Chondrocyte (in vitro differentiated cells): ENCODE data around the gene CGB8. TPM values are rescaled to one million over a fixed set of nuclear protein-coding genes. Genes with fewer than 3 reads are reported as not detected.
"Not testable (repeated sequence)": the region's sequence is repeated elsewhere in the genome, so short reads cannot be mapped to it uniquely, and the experiment has no call there.

ENCODE experiments used
- DNase-seq: peaks from one replicate; pipeline ENCODE4 v3.0.0; 2021; ENCODE audit warnings: mixed read lengths, low spot score
- H3K27ac Mint-ChIP-seq: one replicate; pipeline ENCODE4 v1.8.0; 2021; ENCODE audit warnings: mild to moderate bottlenecking, moderate library complexity, mixed read lengths; ENCODE audit not compliant: unreplicated experiment
- H3K27me3 Mint-ChIP-seq: 2 replicates; pipeline ENCODE4 v1.8.0; 2021; ENCODE audit warnings: low read depth, mixed read lengths
- H3K36me3 Mint-ChIP-seq: 2 replicates; pipeline ENCODE4 v1.8.0; 2021; ENCODE audit warnings: low read depth, mixed read lengths
- H3K4me1 Mint-ChIP-seq: 2 replicates; pipeline ENCODE4 v1.8.0; 2021; ENCODE audit warnings: low read depth, mild to moderate bottlenecking, mixed read lengths
- H3K4me3 Mint-ChIP-seq: one replicate; pipeline ENCODE4 v1.8.0; 2021; ENCODE audit warnings: mild to moderate bottlenecking, moderate library complexity, mixed read lengths; ENCODE audit not compliant: unreplicated experiment
- H3K9me3 Mint-ChIP-seq: 2 replicates; pipeline ENCODE4 v1.8.0; 2021; ENCODE audit warnings: low read depth, mixed read lengths
- CTCF ChIP-seq: fragments of 200-600 bp; sonication (generic); IDR thresholded peaks from 2 replicates; pipeline ENCODE4 v1.5.0; 2021; ENCODE audit warnings: antibody characterized with exemption, mild to moderate bottlenecking, moderate library complexity
- total RNA-seq: library from RNA; stranded (reverse); gene quantifications from 3 replicates; pipeline ENCODE4 v1.2.1, GENCODE V29; 2021

Gene CGB8
- total RNA-seq, 1 donor from 2014 or later, result 2.4 TPM

GRCh38 chr19:49036815-49037214 lies 12.1 kb downstream of the CGB8 start, which contains the start of gene CGB1:
Gene CGB1 (minus strand): TSS chr19:49036895. CDS start chr19:49036711, 184 bp downstream.
- H3K9me3 Mint-ChIP-seq, H3K27me3 Mint-ChIP-seq, DNase-seq, H3K36me3 Mint-ChIP-seq, H3K27ac Mint-ChIP-seq, H3K4me3 Mint-ChIP-seq: not testable (repeated sequence)
- TF ChIP-seq CTCF, result peak; percentile 66
- peaks cover 13% of the 10 kb centered on the region for H3K4me1 Mint-ChIP-seq

- H3K27me3 Mint-ChIP-seq, H3K36me3 Mint-ChIP-seq, H3K27ac Mint-ChIP-seq, H3K4me1 Mint-ChIP-seq, H3K4me3 Mint-ChIP-seq, H3K9me3 Mint-ChIP-seq, DNase-seq: not testable (repeated sequence)
- peak; percentile 68 for TF ChIP-seq CTCF
Observed at GRCh38 chr19:49031642-49032301, 17.1 kb downstream of the CGB8 start, which contains the start of gene CGB2. Gene CGB2 (plus strand): TSS chr19:49031890. CDS start chr19:49032096, 206 bp downstream.

GRCh38 chr19:49030323-49030722 lies 18.6 kb downstream of the CGB8 start:
- not testable (repeated sequence) for H3K9me3 Mint-ChIP-seq, H3K27me3 Mint-ChIP-seq, H3K27ac Mint-ChIP-seq, H3K4me3 Mint-ChIP-seq, H3K36me3 Mint-ChIP-seq, DNase-seq
- peaks cover 11% of the 10 kb centered on the region for H3K4me1 Mint-ChIP-seq

- not testable (repeated sequence) for H3K4me3 Mint-ChIP-seq, DNase-seq, H3K36me3 Mint-ChIP-seq, H3K9me3 Mint-ChIP-seq, H3K27me3 Mint-ChIP-seq
- Mint-ChIP-seq H3K27ac (peak overlapping the region; percentile 57), H3K4me1 (peaks cover 14% of the 10 kb centered on the region)
Observed at GRCh38 chr19:49029749-49030148, 19.2 kb downstream of the CGB8 start.

GRCh38 chr19:49028686-49029085 lies 20.2 kb downstream of the CGB8 start:
- H3K36me3 Mint-ChIP-seq, H3K27ac Mint-ChIP-seq, H3K27me3 Mint-ChIP-seq, H3K9me3 Mint-ChIP-seq, DNase-seq, H3K4me3 Mint-ChIP-seq: not testable (repeated sequence)
- peaks cover 14% of the 10 kb centered on the region for H3K4me1 Mint-ChIP-seq

- not testable (repeated sequence) for H3K4me3 Mint-ChIP-seq, H3K27ac Mint-ChIP-seq, H3K36me3 Mint-ChIP-seq, H3K9me3 Mint-ChIP-seq, DNase-seq, H3K27me3 Mint-ChIP-seq
- H3K4me1 Mint-ChIP-seq, result peaks cover 19% of the 10 kb centered on the region
Observed at GRCh38 chr19:49025599-49025998, 23.3 kb downstream of the CGB8 start.

GRCh38 chr19:49025088-49025487 lies 23.8 kb downstream of the CGB8 start:
- H3K4me1 Mint-ChIP-seq, result peaks cover 19% of the 10 kb centered on the region
- H3K9me3 Mint-ChIP-seq, H3K27ac Mint-ChIP-seq, H3K36me3 Mint-ChIP-seq, DNase-seq, H3K27me3 Mint-ChIP-seq, H3K4me3 Mint-ChIP-seq: not testable (repeated sequence)

- not testable (repeated sequence) for H3K36me3 Mint-ChIP-seq, H3K27ac Mint-ChIP-seq, H3K27me3 Mint-ChIP-seq, DNase-seq, H3K9me3 Mint-ChIP-seq, H3K4me3 Mint-ChIP-seq
- peaks cover 14% of the 10 kb centered on the region for H3K4me1 Mint-ChIP-seq
Observed at GRCh38 chr19:49024233-49024632, 24.7 kb downstream of the CGB8 start, which contains the start of gene CGB3. Gene CGB3 (minus strand): TSS chr19:49024333. CDS start chr19:49023971, 362 bp downstream.
